Spinal cord (tissue), 10 donors: ENCODE data around the gene SERPINF2. TPM values are rescaled to one million over a fixed set of nuclear protein-coding genes. Genes with fewer than 3 reads are reported as not detected.
"Not testable (repeated sequence)": the region's sequence is repeated elsewhere in the genome, so short reads cannot be mapped to it uniquely, and the experiment has no call there.

Experiments
- DNase-seq, 6 donors: peaks; one replicate each; pipeline versions ENCODE4 v3.0.0 to v3.0.0-alpha.2; 2013 to 2015; ENCODE audit warnings: low spot score in 6 of 6, low read depth in 4 of 6
- H3K27ac ChIP-seq: one replicate; pipeline ENCODE4 v1.5.1; 2013; ENCODE audit warnings: low read depth, low read length, control low read depth
- H3K27me3 ChIP-seq: one replicate; pipeline ENCODE4 v1.6.1; 2013; ENCODE audit warnings: low read length; ENCODE audit not compliant: control insufficient read depth, insufficient read depth
- H3K36me3 ChIP-seq: one replicate; pipeline ENCODE4 v1.6.1; 2013; ENCODE audit warnings: low read length; ENCODE audit not compliant: control insufficient read depth, insufficient read depth
- H3K4me1 ChIP-seq: one replicate; pipeline ENCODE4 v1.6.1; 2013; ENCODE audit warnings: low read length; ENCODE audit not compliant: control insufficient read depth, insufficient read depth
- H3K4me3 ChIP-seq: one replicate; pipeline ENCODE4 v1.5.1; 2013; ENCODE audit warnings: low read depth, low read length, control low read depth
- H3K9me3 ChIP-seq: one replicate; pipeline ENCODE4 v1.6.1; 2013; ENCODE audit warnings: low read length; ENCODE audit not compliant: control insufficient read depth, insufficient read depth
- WGBS: methylation state at CpG from one replicate; pipeline ENCODE4 v1.1.5; 2013; ENCODE audit warnings: missing lambda C conversion rate; ENCODE audit not compliant: insufficient coverage; 5-methylcytosine and 5-hydroxymethylcytosine counted together
- polyA plus RNA-seq, 2 donors: library from polyadenylated mRNA; unstranded; fragments of 120-200 nt; gene quantifications; one replicate each; pipeline ENCODE4 v1.2.1, GENCODE V29; 2013; ENCODE audit not compliant: insufficient read length in 2 of 2
- total RNA-seq, 2 donors: library from RNA; depleted of rRNA in 1 of 2; stranded (reverse); fragments of 120-200 nt in 1 of 2; fragments of >200 nt in 1 of 2; gene quantifications; one replicate each; pipeline versions ENCODE4 v1.2.3 to v1.2.4, GENCODE V29; 2013 to 2014
- donor health status: healthy.

SERPINF2 gene
- total and polyA plus RNA-seq, 4 donors: 1.2 to 2.1 (median 1.9) TPM; not detected in 1

DNA sequence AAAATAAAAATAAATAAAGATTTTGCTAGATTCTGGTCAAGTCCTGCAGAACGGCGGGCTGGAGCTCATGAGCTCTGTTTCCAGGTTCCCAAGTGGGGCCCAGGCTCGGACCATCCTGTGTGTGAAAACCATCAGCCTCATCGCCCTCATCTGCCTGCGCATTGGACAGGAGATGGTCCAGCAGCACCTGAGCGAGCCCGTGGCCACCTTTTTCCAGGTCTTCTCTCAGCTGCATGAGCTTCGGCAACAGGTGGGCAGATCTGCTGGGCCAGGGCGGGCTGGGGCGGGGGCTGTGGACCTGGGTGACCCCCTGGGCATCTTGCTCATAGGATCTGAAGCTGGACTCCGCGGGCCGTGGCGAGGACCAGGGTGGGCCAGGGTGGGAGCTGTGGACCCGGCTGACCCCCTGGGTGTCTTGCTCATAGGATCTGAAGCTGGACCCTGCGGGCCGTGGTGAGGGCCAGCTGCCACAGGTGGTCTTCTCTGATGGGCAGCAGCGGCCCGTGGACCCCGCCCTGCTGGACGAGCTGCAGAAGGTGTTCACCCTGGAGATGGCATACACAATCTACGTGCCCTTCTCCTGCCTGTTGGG, 10.3 kb upstream of the SERPINF2 start:
- WGBS: 96% methylated on average over 22 of the region's 22 CpGs
- H3K27ac ChIP-seq: no peak overlapping the region
- no peak for DNase-seq
- H3K4me3 ChIP-seq: no peak overlapping the region
- H3K36me3 ChIP-seq: peaks cover 83% of the 10 kb centered on the region
- peaks cover 23% of the 10 kb centered on the region for H3K4me1 ChIP-seq
- H3K27me3 ChIP-seq: no peaks in the 10 kb centered on the region
- H3K9me3 ChIP-seq: no peaks in the 10 kb centered on the region

DNA sequence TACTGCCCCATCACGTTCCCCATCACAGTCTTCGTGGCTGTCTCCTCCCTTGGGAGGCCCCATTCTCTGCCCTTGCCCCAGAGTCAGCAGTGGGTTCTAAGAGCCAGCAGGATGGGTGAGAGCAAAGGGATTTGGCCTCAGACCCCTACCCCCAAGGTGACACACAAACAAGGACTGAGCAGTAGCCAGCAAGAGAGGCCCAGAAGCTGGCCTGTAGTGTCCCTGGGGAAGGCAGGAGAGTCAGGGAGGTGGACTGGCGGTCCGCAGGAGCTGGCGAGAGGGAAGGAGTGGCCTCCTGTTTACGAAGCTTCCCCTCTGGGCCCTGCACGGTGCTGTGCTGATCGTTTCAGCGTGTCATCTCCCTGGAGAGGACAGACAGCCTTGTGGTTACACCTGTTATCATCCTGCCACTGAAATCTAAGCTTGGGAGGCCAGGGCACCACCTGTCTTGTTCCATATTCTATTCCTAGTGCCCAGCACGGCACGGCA, 9.8 kb upstream of the SERPINF2 start:
- DNase-seq: no peak
- no peak overlapping the region for H3K4me3 ChIP-seq
- H3K9me3 ChIP-seq: no peaks in the 10 kb centered on the region
- 84% methylated on average over 11 of the region's 11 CpGs for WGBS
- peaks cover 83% of the 10 kb centered on the region for H3K36me3 ChIP-seq
- peaks cover 23% of the 10 kb centered on the region for H3K4me1 ChIP-seq
- H3K27me3 ChIP-seq: no peaks in the 10 kb centered on the region
- no peak overlapping the region for H3K27ac ChIP-seq

DNA sequence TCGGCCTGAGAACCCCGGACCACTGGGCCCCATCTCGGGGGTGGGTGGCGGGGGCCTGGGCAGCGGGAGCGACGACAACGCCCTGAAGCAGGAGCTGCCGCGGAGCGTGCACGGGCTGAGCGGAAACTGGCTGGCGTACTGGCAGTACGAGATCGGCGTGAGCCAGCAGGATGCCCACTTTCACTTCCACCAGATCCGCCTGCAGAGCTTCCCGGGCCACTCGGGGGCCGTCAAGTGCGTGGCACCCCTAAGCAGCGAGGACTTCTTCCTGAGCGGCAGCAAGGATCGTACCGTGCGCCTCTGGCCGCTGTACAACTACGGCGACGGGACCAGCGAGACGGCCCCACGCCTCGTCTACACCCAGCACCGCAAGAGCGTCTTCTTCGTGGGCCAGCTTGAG, 8.9 kb upstream of the SERPINF2 start:
- H3K9me3 ChIP-seq: no peaks in the 10 kb centered on the region
- no peak overlapping the region for H3K27ac ChIP-seq
- peaks cover 79% of the 10 kb centered on the region for H3K36me3 ChIP-seq
- H3K4me1 ChIP-seq: peaks cover 23% of the 10 kb centered on the region
- no peak overlapping the region for H3K4me3 ChIP-seq
- no peak for DNase-seq
- H3K27me3 ChIP-seq: no peaks in the 10 kb centered on the region
- WGBS: 93% methylated on average over 29 of the region's 38 CpGs

DNA sequence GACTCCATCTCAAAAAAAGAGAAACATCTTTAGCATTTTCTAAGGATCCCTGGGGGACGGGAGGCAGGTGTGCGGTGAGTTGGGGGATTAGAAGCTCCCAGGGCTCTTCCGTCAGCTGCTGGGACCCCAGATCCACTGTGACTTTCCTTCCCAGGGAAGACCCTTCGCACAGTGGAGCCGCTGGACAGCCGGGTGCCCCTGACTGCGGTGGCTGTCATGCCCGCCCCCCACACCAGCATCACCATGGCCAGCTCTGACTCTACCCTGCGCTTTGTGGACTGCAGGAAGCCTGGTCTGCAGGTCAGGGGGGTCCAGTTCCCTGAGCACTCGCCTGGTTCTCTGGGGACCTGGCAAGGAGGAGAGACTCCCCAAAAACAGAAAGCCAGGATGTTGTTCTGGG, 7.3 kb upstream of the SERPINF2 start:
- H3K27me3 ChIP-seq: no peaks in the 10 kb centered on the region
- no peaks in the 10 kb centered on the region for H3K9me3 ChIP-seq
- WGBS: 98% methylated on average over 10 of the region's 10 CpGs
- peaks cover 17% of the 10 kb centered on the region for H3K4me1 ChIP-seq
- peaks cover 69% of the 10 kb centered on the region for H3K36me3 ChIP-seq
- H3K27ac ChIP-seq: no peak overlapping the region
- DNase-seq: no peak
- H3K4me3 ChIP-seq: no peak overlapping the region

DNA sequence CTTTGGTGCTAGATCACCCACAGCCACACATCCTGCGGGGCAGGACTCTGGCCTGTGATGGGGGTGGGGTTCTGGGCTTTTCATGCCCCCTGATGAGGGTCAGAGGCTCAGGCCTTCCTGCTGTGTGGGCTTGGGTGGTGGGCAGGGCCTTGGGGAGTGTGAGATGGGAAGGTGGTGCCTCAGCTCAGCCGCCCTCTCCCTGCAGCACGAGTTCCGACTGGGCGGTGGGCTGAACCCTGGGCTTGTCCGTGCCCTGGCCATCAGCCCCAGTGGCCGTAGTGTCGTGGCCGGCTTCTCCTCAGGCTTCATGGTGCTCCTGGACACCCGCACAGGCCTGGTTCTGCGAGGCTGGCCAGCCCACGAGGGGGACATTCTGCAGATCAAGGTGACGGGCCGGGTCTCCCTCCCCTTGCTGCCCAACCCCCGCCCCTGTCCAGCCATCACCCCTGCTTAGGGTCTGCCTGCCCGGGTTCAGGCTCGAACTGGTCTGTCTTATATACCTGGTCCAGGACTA, 6.8 kb upstream of the SERPINF2 start:
- no peak overlapping the region for H3K4me3 ChIP-seq
- 96% methylated on average over 12 of the region's 17 CpGs for WGBS
- peaks cover 12% of the 10 kb centered on the region for H3K4me1 ChIP-seq
- no peak for DNase-seq
- H3K27me3 ChIP-seq: no peaks in the 10 kb centered on the region
- no peak overlapping the region for H3K27ac ChIP-seq
- H3K36me3 ChIP-seq: peaks cover 64% of the 10 kb centered on the region
- no peaks in the 10 kb centered on the region for H3K9me3 ChIP-seq

DNA sequence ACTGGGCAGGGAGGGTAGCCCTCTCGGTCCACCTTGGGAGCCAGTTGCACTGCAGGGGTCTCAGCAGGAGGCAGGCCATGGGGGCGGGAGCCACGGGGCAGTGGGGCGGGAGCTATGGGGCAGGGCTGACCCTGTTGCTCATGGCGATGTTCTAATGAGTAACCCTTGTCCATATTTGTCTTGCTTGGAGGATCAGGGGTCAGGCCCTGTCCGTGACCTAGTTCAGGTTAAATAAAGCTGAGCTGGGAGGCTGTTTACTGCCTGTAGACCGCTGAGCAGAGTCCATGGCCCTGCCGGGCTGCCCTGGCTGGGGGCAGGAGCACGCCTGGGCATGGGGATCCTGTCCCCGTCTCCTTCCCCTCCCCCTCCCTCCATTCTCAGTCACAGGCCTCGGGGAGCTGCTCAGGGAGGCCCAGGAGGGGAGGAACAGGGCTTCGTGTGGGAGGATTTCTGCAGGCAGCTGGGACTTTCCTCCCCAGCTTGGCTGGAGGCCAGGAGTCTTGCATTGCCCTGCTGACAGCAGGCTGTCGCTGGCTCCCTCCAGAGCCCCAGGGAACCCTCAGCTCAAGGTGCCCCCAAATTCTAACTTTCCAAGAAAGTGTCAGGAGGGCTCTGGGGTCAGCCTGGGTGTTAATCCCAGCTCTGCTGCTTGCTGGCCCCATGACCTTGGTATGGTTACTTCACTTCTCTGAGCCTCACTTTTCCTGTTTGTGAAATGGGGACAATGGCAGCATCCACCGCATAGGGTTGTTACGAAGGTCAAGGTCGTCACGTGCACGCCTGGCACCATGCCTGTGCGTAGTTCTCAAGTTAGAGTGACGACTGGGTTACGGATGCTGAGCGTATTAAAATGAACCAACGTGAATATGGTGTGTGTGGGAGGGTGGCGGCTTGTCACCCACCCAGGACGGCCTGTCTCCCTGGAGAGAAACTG, 6.1 kb upstream of the SERPINF2 start:
- Histone ChIP-seq H3K9me3 (no peaks in the 10 kb centered on the region), H3K4me1 (peaks cover 12% of the 10 kb centered on the region), H3K36me3 (peaks cover 60% of the 10 kb centered on the region), H3K27ac (no peak overlapping the region), H3K27me3 (no peaks in the 10 kb centered on the region), H3K4me3 (no peak overlapping the region)
- no peak for DNase-seq
- 76% methylated on average over 22 of the region's 25 CpGs for WGBS

DNA sequence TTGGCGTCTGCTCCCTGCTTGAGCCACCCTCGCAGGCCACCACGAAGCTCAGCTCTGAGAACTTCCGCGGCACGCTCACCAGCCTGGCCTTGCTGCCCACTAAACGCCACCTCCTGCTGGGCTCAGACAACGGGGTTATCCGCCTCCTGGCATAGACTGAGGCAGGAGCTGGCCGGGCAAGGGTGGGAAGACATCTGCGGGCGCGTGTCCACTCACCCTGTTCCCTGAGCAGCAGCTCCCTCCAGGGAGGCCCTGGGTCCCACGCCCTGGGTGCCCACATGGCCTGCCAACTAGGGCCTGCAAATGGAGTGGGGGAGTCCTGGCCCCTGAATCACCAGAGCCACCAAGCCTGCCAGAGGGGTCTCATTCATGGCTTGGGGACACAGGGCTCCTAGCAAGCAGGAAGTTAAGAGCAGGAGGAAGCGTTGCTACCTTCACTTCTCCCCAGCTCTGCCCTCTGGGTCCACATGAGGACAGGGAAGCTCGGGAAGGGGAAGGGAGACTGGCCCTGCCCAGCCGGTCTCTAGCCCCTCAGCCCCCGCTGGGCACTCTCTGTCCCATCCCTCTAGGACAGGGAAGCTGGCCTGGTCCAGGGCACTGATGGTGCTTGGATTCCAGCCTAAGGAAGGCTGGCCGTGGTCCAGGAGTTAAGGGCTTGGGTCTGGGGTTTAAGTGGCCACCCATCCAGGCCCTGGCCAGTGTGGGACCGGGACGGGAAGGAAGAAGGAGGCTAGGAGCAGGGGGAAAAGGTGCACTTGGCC, 5.0 kb upstream of the SERPINF2 start:
- Histone ChIP-seq H3K27me3 (no peaks in the 10 kb centered on the region), H3K4me1 (peaks cover 12% of the 10 kb centered on the region), H3K36me3 (peaks cover 53% of the 10 kb centered on the region), H3K27ac (no peak overlapping the region), H3K4me3 (no peak overlapping the region), H3K9me3 (no peaks in the 10 kb centered on the region)
- WGBS: 93% methylated on average over 21 of the region's 21 CpGs
- no peak for DNase-seq

DNA sequence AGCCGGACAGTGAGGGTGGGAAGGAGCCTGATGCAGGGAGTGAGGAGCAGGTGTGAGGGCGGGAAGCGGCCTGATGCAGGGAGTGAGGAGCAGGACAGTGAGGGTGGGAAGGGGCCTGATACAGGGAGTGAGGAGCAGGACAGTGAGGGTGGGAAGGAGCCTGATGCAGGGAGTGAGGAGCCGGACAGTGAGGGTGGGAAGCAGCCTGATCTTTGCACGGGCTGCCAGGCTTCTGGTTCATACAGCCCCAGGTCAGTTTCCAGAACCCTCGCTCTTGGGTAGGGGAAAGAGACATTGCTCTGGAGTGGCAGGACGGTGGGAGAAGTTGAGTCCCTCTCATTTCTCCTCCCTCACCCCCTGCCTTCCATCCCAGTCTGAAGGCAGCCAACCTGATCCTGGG, 772 bp upstream of the SERPINF2 start:
- H3K36me3 ChIP-seq: peaks cover 14% of the 10 kb centered on the region
- H3K4me3 ChIP-seq, H3K4me1 ChIP-seq, H3K27ac ChIP-seq, DNase-seq, H3K9me3 ChIP-seq, H3K27me3 ChIP-seq: not testable (repeated sequence)
- WGBS: 91% methylated on average over 3 of the region's 7 CpGs

DNA sequence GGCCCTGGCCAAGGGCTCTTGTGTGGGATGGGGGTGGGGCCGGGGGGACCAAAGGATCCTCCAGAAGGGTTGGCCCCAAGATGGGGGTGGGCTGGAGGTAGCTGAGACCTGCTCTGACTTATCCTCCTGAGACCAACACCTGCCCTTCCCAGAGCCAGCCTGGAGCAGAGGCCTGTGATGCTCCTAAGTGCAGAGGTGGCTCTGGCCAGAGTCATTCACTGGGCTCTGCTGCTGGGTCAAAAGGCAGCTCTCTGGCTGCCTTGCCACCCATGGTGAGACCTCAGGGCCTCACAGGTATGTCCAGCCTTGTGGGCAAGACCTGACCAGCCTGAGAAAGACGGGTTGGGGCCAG, 393 bp downstream of the SERPINF2 start:
- DNase-seq: no peak
- WGBS: no CpG with 5 or more reads among the region's 2 CpGs
- Histone ChIP-seq H3K4me3 (no peak overlapping the region), H3K4me1 (no peaks in the 10 kb centered on the region), H3K27me3 (no peaks in the 10 kb centered on the region), H3K9me3 (no peaks in the 10 kb centered on the region), H3K36me3 (peaks cover 2% of the 10 kb centered on the region), H3K27ac (no peak overlapping the region)
